Small intestine (tissue), 7 donors: ENCODE data around the gene TECRL. TPM values are rescaled to one million over a fixed set of nuclear protein-coding genes. Genes with fewer than 3 reads are reported as not detected.
A peak's percentile ranks its signal among the peaks of the same experiment; 100 is the strongest.

Source experiments
- DNase-seq, 2 donors: peaks; one replicate each; pipeline versions ENCODE4 v3.0.0 to v3.0.0-alpha.2; 2013
- FAIRE-seq: peaks from 2 replicates; lab custom pipeline; 2012; peaks lifted over from hg19 to GRCh38; lab: Jason Lieb, UNC
- H3K27ac ChIP-seq, 3 donors: one replicate each; pipeline ENCODE4 v1.5.1; 2013; ENCODE audit warnings: low read length in 2 of 3, mild to moderate bottlenecking in 2 of 3, control low read depth in 1 of 3, inconsistent platforms in 1 of 3, low read depth in 1 of 3, moderate library complexity in 1 of 3
- H3K27me3 ChIP-seq, 3 donors: one replicate each; pipeline ENCODE4 v1.6.1; 2013; ENCODE audit warnings: low read length in 3 of 3, inconsistent platforms in 1 of 3; ENCODE audit not compliant: control insufficient read depth in 3 of 3, insufficient read depth in 3 of 3
- H3K36me3 ChIP-seq, 3 donors: one replicate each; pipeline ENCODE4 v1.6.1; 2013; ENCODE audit warnings: low read length in 3 of 3, inconsistent platforms in 1 of 3, low read depth in 1 of 3, mild to moderate bottlenecking in 1 of 3, moderate library complexity in 1 of 3; ENCODE audit not compliant: control insufficient read depth in 3 of 3, insufficient read depth in 2 of 3
- H3K4me1 ChIP-seq, 3 donors: one replicate each; pipeline ENCODE4 v1.6.1; 2013; ENCODE audit warnings: low read length in 2 of 3, inconsistent platforms in 1 of 3, low read depth in 1 of 3, mild to moderate bottlenecking in 1 of 3, moderate library complexity in 1 of 3; ENCODE audit not compliant: control insufficient read depth in 3 of 3, insufficient read depth in 2 of 3
- H3K4me3 ChIP-seq, 3 donors: one replicate each; pipeline ENCODE4 v1.5.1; 2013; ENCODE audit warnings: low read length in 3 of 3, control low read depth in 1 of 3, inconsistent platforms in 1 of 3, low read depth in 1 of 3, mild to moderate bottlenecking in 1 of 3, moderate library complexity in 1 of 3
- H3K9me3 ChIP-seq, 2 donors: one replicate each; pipeline ENCODE4 v1.6.1; 2013; ENCODE audit warnings: low read depth in 1 of 2, low read length in 1 of 2; ENCODE audit not compliant: control insufficient read depth in 2 of 2, insufficient read depth in 1 of 2
- WGBS, 3 donors: extraction: QIAGEN DNeasy Blood & Tissue Kit; methylation state at CpG; one replicate each; pipeline ENCODE4 v1.1.7; 2013; 5-methylcytosine and 5-hydroxymethylcytosine counted together
- polyA plus RNA-seq, 4 donors: library from polyadenylated mRNA; stranded (reverse) in 3 of 4; unstranded in 1 of 4; fragments of 200-250 nt in 3 of 4; fragments of 120-200 nt in 1 of 4; gene quantifications; one replicate each; pipeline versions ENCODE4 v1.2.1 to v1.2.3, GENCODE V29; 2013
- donor health status: healthy with polysubstance abuse.
- donor health status: control.
- donor health status: control.
- donor health status: Bipolar disorder and iron deficiency.
- donor health status: healthy.

TECRL gene
- polyA plus RNA-seq, 4 donors = 0.07 to 0.81 TPM; not detected in 2

GRCh38 chr4:64305565-64306254 is 103.5 kb downstream of the TECRL start:
- WGBS, 3 donors = 5 to 31% (median 8%) methylated on average over 1 of the region's 1 CpG
- Histone ChIP-seq H3K9me3 (peaks cover 0 to 21% of the 10 kb centered on the region in 2 donors), H3K4me3 (no peak overlapping the region), H3K27ac (no peak overlapping the region), H3K36me3 (no peaks in the 10 kb centered on the region), H3K4me1 (no peaks in the 10 kb centered on the region), H3K27me3 (no peaks in the 10 kb centered on the region)
- DNase-seq = no peak
- FAIRE-seq = no peak

DNA sequence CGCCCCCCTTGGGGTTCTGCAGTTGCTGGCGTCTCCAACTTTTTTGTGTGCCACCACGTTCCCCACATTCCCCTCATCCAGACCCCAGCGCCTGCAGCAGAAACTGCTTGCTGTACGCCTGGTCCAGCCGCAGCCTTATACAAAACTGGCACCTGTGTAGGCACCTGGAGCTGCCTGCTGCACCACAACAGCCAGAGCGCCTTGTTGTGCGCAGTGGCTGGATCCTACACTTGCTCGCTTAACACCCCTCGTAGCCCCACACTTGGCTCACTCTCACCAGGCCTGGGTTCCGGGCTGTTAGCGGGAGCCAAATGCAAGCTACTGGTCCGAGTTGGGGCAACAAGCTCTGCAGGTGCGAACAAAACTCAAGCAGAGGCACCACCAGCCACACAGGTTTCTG is 136.8 kb downstream of the TECRL start:
- H3K27me3 ChIP-seq = no peaks in the 10 kb centered on the region
- no peak for FAIRE-seq
- no peak overlapping the region for H3K4me3 ChIP-seq
- no peaks in the 10 kb centered on the region for H3K36me3 ChIP-seq
- H3K4me1 ChIP-seq = no peaks in the 10 kb centered on the region
- WGBS, 3 donors = 93 to 96% (median 95%) methylated on average over 14 of the region's 14 CpGs
- H3K9me3 ChIP-seq = no peaks in the 10 kb centered on the region
- H3K27ac ChIP-seq = no peak overlapping the region
- DNase-seq = no peak

- no peaks in the 10 kb centered on the region for H3K4me1 ChIP-seq
- no peaks in the 10 kb centered on the region for H3K27me3 ChIP-seq
- DNase-seq (peak in 1 of 2 donors; percentile 6), FAIRE-seq (no peak)
- no peak overlapping the region for H3K27ac ChIP-seq
- H3K9me3 ChIP-seq = peaks cover 0 to 1% of the 10 kb centered on the region in 2 donors
- H3K36me3 ChIP-seq = no peaks in the 10 kb centered on the region
- no peak overlapping the region for H3K4me3 ChIP-seq
- 58 to 78% (median 69%) methylated on average over 9 of the region's 9 CpGs for WGBS, 3 donors
These were observed 137.6 kb downstream of the TECRL start for GRCh38 chr4:64271601-64272081.

- 56 to 78% (median 72%) methylated on average over 2 of the region's 2 CpGs for WGBS, 3 donors
- no peaks in the 10 kb centered on the region for H3K36me3 ChIP-seq
- H3K27ac ChIP-seq = no peak overlapping the region
- H3K4me3 ChIP-seq = no peak overlapping the region
- DNase-seq = no peak
- no peaks in the 10 kb centered on the region for H3K27me3 ChIP-seq
- no peak for FAIRE-seq
- H3K4me1 ChIP-seq = no peaks in the 10 kb centered on the region
- H3K9me3 ChIP-seq = peaks cover 0 to 5% of the 10 kb centered on the region in 2 donors
These were observed 142.6 kb downstream of the TECRL start for GRCh38 chr4:64266669-64267068.

- Histone ChIP-seq H3K27me3 (no peaks in the 10 kb centered on the region), H3K27ac (no peak overlapping the region), H3K4me1 (no peaks in the 10 kb centered on the region), H3K36me3 (no peaks in the 10 kb centered on the region), H3K4me3 (no peak overlapping the region), H3K9me3 (peaks cover 0 to 5% of the 10 kb centered on the region in 2 donors)
- no peak for FAIRE-seq
- DNase-seq = no peak
- 76 to 79% (median 78%) methylated on average over 2 of the region's 2 CpGs for WGBS, 3 donors
These were observed 143.0 kb downstream of the TECRL start for GRCh38 chr4:64266263-64266662.

- H3K27me3 ChIP-seq = no peaks in the 10 kb centered on the region
- H3K4me3 ChIP-seq = no peak overlapping the region
- H3K27ac ChIP-seq = no peak overlapping the region
- peak; percentile 15 for FAIRE-seq
- H3K9me3 ChIP-seq = no peaks in the 10 kb centered on the region
- no peak for DNase-seq
- H3K36me3 ChIP-seq = no peaks in the 10 kb centered on the region
- H3K4me1 ChIP-seq = no peaks in the 10 kb centered on the region
These were observed 157.5 kb downstream of the TECRL start for GRCh38 chr4:64251781-64252180.

GRCh38 chr4:64250488-64250887 is 158.8 kb downstream of the TECRL start:
- Histone ChIP-seq H3K9me3 (no peaks in the 10 kb centered on the region), H3K4me3 (no peak overlapping the region), H3K4me1 (no peaks in the 10 kb centered on the region), H3K27me3 (no peaks in the 10 kb centered on the region), H3K36me3 (no peaks in the 10 kb centered on the region), H3K27ac (no peak overlapping the region)
- DNase-seq = no peak
- no peak for FAIRE-seq

DNA sequence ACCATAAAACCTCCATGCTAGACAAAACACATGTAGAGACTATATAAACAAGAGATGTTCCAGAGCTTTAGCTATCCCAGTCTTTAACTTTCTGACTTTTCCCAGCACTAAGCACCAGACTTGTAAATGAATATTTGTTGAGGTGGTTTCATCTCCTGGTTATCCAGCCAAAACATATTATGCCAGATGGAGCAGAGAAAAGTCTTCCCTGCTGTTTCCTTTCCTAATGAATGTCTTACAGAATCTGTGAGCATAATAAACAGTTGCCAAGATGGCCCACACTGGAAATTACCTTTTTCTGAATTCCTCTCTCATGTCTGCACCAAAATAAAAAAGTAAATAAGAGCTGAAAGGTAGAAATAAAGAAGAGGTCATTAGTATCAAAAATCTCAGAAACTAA is 159.2 kb downstream of the TECRL start:
- Histone ChIP-seq H3K4me3 (no peak overlapping the region), H3K27ac (no peak overlapping the region), H3K4me1 (no peaks in the 10 kb centered on the region), H3K36me3 (no peaks in the 10 kb centered on the region), H3K9me3 (no peaks in the 10 kb centered on the region), H3K27me3 (no peaks in the 10 kb centered on the region)
- DNase-seq = no peak
- FAIRE-seq = no peak

GRCh38 chr4:64248186-64248585 is 161.1 kb downstream of the TECRL start:
- H3K4me3 ChIP-seq = no peak overlapping the region
- DNase-seq (no peak), FAIRE-seq (no peak)
- no peaks in the 10 kb centered on the region for H3K4me1 ChIP-seq
- H3K9me3 ChIP-seq = peaks cover 0 to 2% of the 10 kb centered on the region in 2 donors
- no peak overlapping the region for H3K27ac ChIP-seq
- no peaks in the 10 kb centered on the region for H3K36me3 ChIP-seq
- no peaks in the 10 kb centered on the region for H3K27me3 ChIP-seq
